ENCODE data around the gene DCBLD2.

DNA sequence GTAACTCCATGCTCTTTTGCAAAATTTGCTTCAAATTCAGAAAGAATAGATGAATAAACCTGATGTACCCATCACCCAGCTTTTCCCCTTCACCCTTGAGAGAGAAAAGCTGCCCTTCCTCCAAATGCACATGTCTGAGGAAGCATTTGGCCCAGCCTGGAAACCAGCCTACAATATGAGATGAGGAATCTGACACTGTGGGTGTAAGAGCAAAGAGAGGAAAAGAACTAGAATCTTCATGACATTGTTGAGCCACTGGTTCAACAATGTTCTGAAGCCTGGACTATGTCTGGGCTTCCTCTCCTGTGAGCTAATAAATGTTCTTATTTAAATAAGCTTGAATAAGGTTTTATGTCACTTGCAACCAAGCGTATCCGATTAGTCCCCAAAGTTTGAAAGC, 18.7 kb upstream of the DCBLD2 start:
- TF ChIP-seq, protein P1, sequence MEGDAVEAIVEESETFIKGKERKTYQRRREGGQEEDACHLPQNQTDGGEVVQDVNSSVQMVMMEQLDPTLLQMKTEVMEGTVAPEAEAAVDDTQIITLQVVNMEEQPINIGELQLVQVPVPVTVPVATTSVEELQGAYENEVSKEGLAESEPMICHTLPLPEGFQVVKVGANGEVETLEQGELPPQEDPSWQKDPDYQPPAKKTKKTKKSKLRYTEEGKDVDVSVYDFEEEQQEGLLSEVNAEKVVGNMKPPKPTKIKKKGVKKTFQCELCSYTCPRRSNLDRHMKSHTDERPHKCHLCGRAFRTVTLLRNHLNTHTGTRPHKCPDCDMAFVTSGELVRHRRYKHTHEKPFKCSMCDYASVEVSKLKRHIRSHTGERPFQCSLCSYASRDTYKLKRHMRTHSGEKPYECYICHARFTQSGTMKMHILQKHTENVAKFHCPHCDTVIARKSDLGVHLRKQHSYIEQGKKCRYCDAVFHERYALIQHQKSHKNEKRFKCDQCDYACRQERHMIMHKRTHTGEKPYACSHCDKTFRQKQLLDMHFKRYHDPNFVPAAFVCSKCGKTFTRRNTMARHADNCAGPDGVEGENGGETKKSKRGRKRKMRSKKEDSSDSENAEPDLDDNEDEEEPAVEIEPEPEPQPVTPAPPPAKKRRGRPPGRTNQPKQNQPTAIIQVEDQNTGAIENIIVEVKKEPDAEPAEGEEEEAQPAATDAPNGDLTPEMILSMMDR (IDR thresholded peaks at IDR 0.05), result no peak
- TF ChIP-seq POLR2AphosphoS5 (IDR thresholded peaks at IDR 0.05) (no peak), POLR2A (IDR thresholded peaks at IDR 0.05) (no peak), EP300 (IDR thresholded peaks at IDR 0.05) (no peak)

All from suprapubic skin (tissue), 4 donors.